Stimulated activated CD8-positive, alpha-beta memory T cell treated with anti-CD3 and anti-CD28 coated beads, Interleukin-7, amount 100 ng/mL, for 4 hours (primary cell): Measurements from ENCODE around the gene MTARC2.
"Not testable (repeated sequence)": the region's sequence is repeated elsewhere in the genome, so short reads cannot be mapped to it uniquely, and the experiment has no call there.

Source experiments
- DNase-seq, 2 donors: peaks; one replicate each; pipeline ENCODE4 v3.0.0-alpha.2; 2020; ENCODE audit warnings: low read depth in 2 of 2

The MTARC2 gene

GRCh38 chr1:220748089-220748934 lies at the start of gene MTARC2:
TSS of gene MTARC2 (plus strand) at chr1:220748322. CDS start at chr1:220748532, 210 bp downstream.
- DNase-seq: no peak

- no peak for DNase-seq
Measured at GRCh38 chr1:220698607-220699016, 49.5 kb upstream of the MTARC2 start.

- DNase-seq: no peak
Measured at GRCh38 chr1:220699044-220699443, 49.1 kb upstream of the MTARC2 start.

- no peak for DNase-seq
Measured at GRCh38 chr1:220700556-220701179, 47.5 kb upstream of the MTARC2 start.

GRCh38 chr1:220701974-220702373 lies 46.1 kb upstream of the MTARC2 start:
- DNase-seq: no peak

GRCh38 chr1:220702733-220703270 lies 45.3 kb upstream of the MTARC2 start:
- DNase-seq: no peak

GRCh38 chr1:220703305-220703704 lies 44.8 kb upstream of the MTARC2 start:
- no peak for DNase-seq

- no peak for DNase-seq
Measured at GRCh38 chr1:220705782-220706181, 42.3 kb upstream of the MTARC2 start.

- no peak for DNase-seq
Measured at GRCh38 chr1:220706480-220706879, 41.6 kb upstream of the MTARC2 start.

- no peak for DNase-seq
Measured at GRCh38 chr1:220707160-220707559, 41.0 kb upstream of the MTARC2 start.

GRCh38 chr1:220708244-220708643 lies 39.9 kb upstream of the MTARC2 start:
- no peak for DNase-seq

GRCh38 chr1:220708936-220709801 lies 39.0 kb upstream of the MTARC2 start:
- DNase-seq: no peak

GRCh38 chr1:220710333-220710732 lies 37.8 kb upstream of the MTARC2 start:
- no peak for DNase-seq

GRCh38 chr1:220711056-220711809 lies 36.9 kb upstream of the MTARC2 start:
- DNase-seq: no peak

- not testable (repeated sequence) for DNase-seq
Measured at GRCh38 chr1:220715986-220716385, 32.1 kb upstream of the MTARC2 start.

GRCh38 chr1:220717800-220718640 lies 30.1 kb upstream of the MTARC2 start:
- DNase-seq: no peak

GRCh38 chr1:220721266-220721665 lies 26.9 kb upstream of the MTARC2 start:
- not testable (repeated sequence) for DNase-seq

GRCh38 chr1:220726634-220727033 lies 21.5 kb upstream of the MTARC2 start:
- no peak for DNase-seq

GRCh38 chr1:220727519-220727918 lies 20.6 kb upstream of the MTARC2 start:
- DNase-seq: no peak

- DNase-seq: no peak
Measured at GRCh38 chr1:220730486-220730885, 17.6 kb upstream of the MTARC2 start.
